Thyroid gland (tissue), 4 donors: Measurements from ENCODE around the gene ZMYND12.

Source experiments
- POLR2A ChIP-seq, 2 donors: fragments of 450-650 bp; IDR thresholded peaks; one replicate each; pipeline ENCODE4 v1.6.1; 2017; ENCODE audit warnings: antibody characterized with exemption in 2 of 2, mild to moderate bottlenecking in 2 of 2, moderate library complexity in 1 of 2
- TF ChIP-seq, protein P1 (sequence below), 6 experiments: fragments of 200-600 bp in 3 of 6; fragments of 450-650 bp in 3 of 6; sonication (generic) in 3 of 6; IDR thresholded peaks; one replicate each; pipeline ENCODE4 v1.5.1; 2016 to 2019; ENCODE audit warnings: antibody characterized with exemption in 6 of 6, mild to moderate bottlenecking in 2 of 6, inconsistent platforms in 1 of 6, moderate library complexity in 1 of 6

DNA sequence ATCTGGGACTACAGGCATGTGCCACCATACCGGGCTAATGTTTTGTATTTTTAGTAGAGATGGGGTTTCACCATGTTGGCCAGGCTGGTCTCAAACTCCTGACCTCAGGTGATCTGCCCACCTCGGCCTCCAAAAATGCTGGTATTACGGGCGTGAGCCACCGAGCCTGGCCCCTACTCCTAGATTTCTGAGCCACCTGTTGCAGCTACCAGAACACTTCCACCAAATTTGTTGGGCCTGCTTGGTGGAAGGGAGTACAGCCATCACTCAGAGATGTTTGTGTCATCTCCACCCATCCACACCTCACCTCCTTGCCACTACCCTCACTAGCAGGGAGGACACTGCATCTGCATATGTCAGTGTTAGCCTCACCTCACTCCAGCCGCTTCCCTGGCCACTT, 69.8 kb downstream of the ZMYND12 start:
- no peak for TF ChIP-seq POLR2A (IDR thresholded peaks at IDR 0.05)
- TF ChIP-seq, protein P1, sequence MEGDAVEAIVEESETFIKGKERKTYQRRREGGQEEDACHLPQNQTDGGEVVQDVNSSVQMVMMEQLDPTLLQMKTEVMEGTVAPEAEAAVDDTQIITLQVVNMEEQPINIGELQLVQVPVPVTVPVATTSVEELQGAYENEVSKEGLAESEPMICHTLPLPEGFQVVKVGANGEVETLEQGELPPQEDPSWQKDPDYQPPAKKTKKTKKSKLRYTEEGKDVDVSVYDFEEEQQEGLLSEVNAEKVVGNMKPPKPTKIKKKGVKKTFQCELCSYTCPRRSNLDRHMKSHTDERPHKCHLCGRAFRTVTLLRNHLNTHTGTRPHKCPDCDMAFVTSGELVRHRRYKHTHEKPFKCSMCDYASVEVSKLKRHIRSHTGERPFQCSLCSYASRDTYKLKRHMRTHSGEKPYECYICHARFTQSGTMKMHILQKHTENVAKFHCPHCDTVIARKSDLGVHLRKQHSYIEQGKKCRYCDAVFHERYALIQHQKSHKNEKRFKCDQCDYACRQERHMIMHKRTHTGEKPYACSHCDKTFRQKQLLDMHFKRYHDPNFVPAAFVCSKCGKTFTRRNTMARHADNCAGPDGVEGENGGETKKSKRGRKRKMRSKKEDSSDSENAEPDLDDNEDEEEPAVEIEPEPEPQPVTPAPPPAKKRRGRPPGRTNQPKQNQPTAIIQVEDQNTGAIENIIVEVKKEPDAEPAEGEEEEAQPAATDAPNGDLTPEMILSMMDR (IDR thresholded peaks at IDR 0.05), result no peak
